ENCODE results near the gene CARS1. TPM values are rescaled to one million over a fixed set of nuclear protein-coding genes. Genes with fewer than 3 reads are reported as not detected.

The CARS1 gene
- total RNA-seq, 4 donors from 2014 or later, result 37.0 to 61.3 (median 52.3) TPM

GRCh38 chr11:3086114-3086513, 28.9 kb upstream of the CARS1 start:
- TF ChIP-seq CTCF (IDR thresholded peaks at IDR 0.05) (no peak), POLR2AphosphoS5 (IDR thresholded peaks at IDR 0.05) (no peak), POLR2A (IDR thresholded peaks at IDR 0.05) (no peak), EP300 (IDR thresholded peaks at IDR 0.05; ENCODE audit: low read depth) (no peak)
- in situ Hi-C loops (cut with MboI; ENCODE audit: low pct_ligation_motif_present in 1 of 4, low pct_unique_long_range_greater_than_20kb in 1 of 4, low sequenced_read_pairs in 3 of 4) (loop anchor here in 1 of 4 donors (25.0 kb wide), 1 partner anchor 549 kb away; no protein-coding TSS in a partner anchor), intact Hi-C loops (cut with DNase I; ENCODE audit: low total_unique reads) (no loop called here)
- DNase-seq, result no peak
- Histone ChIP-seq H3K9me3 (no peaks in the 10 kb centered on the region), H3K4me3 (no peak overlapping the region), H3K27ac (no peak overlapping the region), H3K4me1 (no peaks in the 10 kb centered on the region), H3K27me3 (peaks cover 3% of the 10 kb centered on the region), H3K36me3 (no peaks in the 10 kb centered on the region)
- 20 to 65% methylated on average over 1 to 5 of the region's 8 CpGs for WGBS, 2 donors (ENCODE audit: low coverage in 1 of 2)

- H3K9me3 ChIP-seq, result no peaks in the 10 kb centered on the region
- TF ChIP-seq POLR2AphosphoS5 (IDR thresholded peaks at IDR 0.05), result no peak
- no peak for TF ChIP-seq CTCF (IDR thresholded peaks at IDR 0.05)
- TF ChIP-seq EP300 (IDR thresholded peaks at IDR 0.05; ENCODE audit: low read depth), result no peak
- no peak for TF ChIP-seq POLR2A (IDR thresholded peaks at IDR 0.05)
- no peak overlapping the region for H3K27ac ChIP-seq
- H3K27me3 ChIP-seq, result peaks cover 3% of the 10 kb centered on the region
- in situ Hi-C loops (cut with MboI; ENCODE audit: low pct_ligation_motif_present in 1 of 4, low pct_unique_long_range_greater_than_20kb in 1 of 4, low sequenced_read_pairs in 3 of 4) (loop anchor here in 1 of 4 donors (25.0 kb wide), 1 partner anchor 548 kb away; no protein-coding TSS in a partner anchor), intact Hi-C loops (cut with DNase I; ENCODE audit: low total_unique reads) (no loop called here)
- H3K4me1 ChIP-seq, result no peaks in the 10 kb centered on the region
- no peaks in the 10 kb centered on the region for H3K36me3 ChIP-seq
- 65% methylated on average over 5 of the region's 5 CpGs; no CpG with 5 or more reads in 1 of the 2 donors for whole genome bisulfite sequencing, 2 donors (ENCODE audit: low coverage in 1 of 2)
- DNase-seq, result no peak
- H3K4me3 ChIP-seq, result no peak overlapping the region
Measured at GRCh38 chr11:3085052-3085451, 27.8 kb upstream of the CARS1 start.

- no peak overlapping the region for H3K4me3 ChIP-seq
- H3K4me1 ChIP-seq, result no peaks in the 10 kb centered on the region
- DNase-seq, result no peak
- H3K36me3 ChIP-seq, result no peaks in the 10 kb centered on the region
- no peaks in the 10 kb centered on the region for H3K9me3 ChIP-seq
- intact Hi-C loops (cut with DNase I; ENCODE audit: low total_unique reads) (no loop called here), in situ Hi-C loops (cut with MboI; ENCODE audit: low pct_ligation_motif_present in 1 of 4, low pct_unique_long_range_greater_than_20kb in 1 of 4, low sequenced_read_pairs in 3 of 4) (loop anchor here in 1 of 4 donors (25.0 kb wide), 1 partner anchor 546 kb away; no protein-coding TSS in a partner anchor)
- no peak for TF ChIP-seq POLR2AphosphoS5 (IDR thresholded peaks at IDR 0.05)
- no peak for TF ChIP-seq POLR2A (IDR thresholded peaks at IDR 0.05)
- no peak for TF ChIP-seq CTCF (IDR thresholded peaks at IDR 0.05)
- no peak for TF ChIP-seq EP300 (IDR thresholded peaks at IDR 0.05; ENCODE audit: low read depth)
- peaks cover 3% of the 10 kb centered on the region for H3K27me3 ChIP-seq
- H3K27ac ChIP-seq, result no peak overlapping the region
- 60 to 79% methylated on average over 2 to 8 of the region's 8 CpGs for WGBS, 2 donors (ENCODE audit: low coverage in 1 of 2)
Measured at GRCh38 chr11:3083321-3083720, 26.1 kb upstream of the CARS1 start.

GRCh38 chr11:3081386-3081751, 24.1 kb upstream of the CARS1 start:
- Histone ChIP-seq H3K27ac (no peak overlapping the region), H3K36me3 (no peaks in the 10 kb centered on the region), H3K27me3 (peaks cover 3% of the 10 kb centered on the region), H3K4me1 (no peaks in the 10 kb centered on the region), H3K4me3 (no peak overlapping the region), H3K9me3 (no peaks in the 10 kb centered on the region)
- no peak for DNase-seq
- in situ Hi-C loops (cut with MboI; ENCODE audit: low pct_ligation_motif_present in 1 of 4, low pct_unique_long_range_greater_than_20kb in 1 of 4, low sequenced_read_pairs in 3 of 4), result loop anchor here in 1 of 4 donors (25.0 kb wide), 1 partner anchor 544 kb away; no protein-coding TSS in a partner anchor
- 60 to 88% methylated on average over 1 to 6 of the region's 6 CpGs for WGBS, 2 donors (ENCODE audit: low coverage in 1 of 2)
- intact Hi-C loops (cut with DNase I; ENCODE audit: low total_unique reads), result no loop called here
- no peak for TF ChIP-seq POLR2A (IDR thresholded peaks at IDR 0.05)
- TF ChIP-seq CTCF (IDR thresholded peaks at IDR 0.05), result no peak
- TF ChIP-seq POLR2AphosphoS5 (IDR thresholded peaks at IDR 0.05), result no peak
- no peak for TF ChIP-seq EP300 (IDR thresholded peaks at IDR 0.05; ENCODE audit: low read depth)

All from transverse colon (tissue), 4 donors.